Testis (tissue), 3 donors: ENCODE results near the gene FYB1. TPM values are rescaled to one million over a fixed set of nuclear protein-coding genes. Genes with fewer than 3 reads are reported as not detected.

Experiments
- DNase-seq: peaks from one replicate; pipeline ENCODE4 v3.0.0-alpha.2; 2019
- H3K27ac ChIP-seq, 2 donors: fragments of 200-600 bp; sonication (generic); one replicate each; pipeline ENCODE4 v1.5.1; 2019
- H3K27me3 ChIP-seq: fragments of 200-600 bp; sonication (generic); one replicate; pipeline ENCODE4 v1.5.1; 2019
- H3K36me3 ChIP-seq: fragments of 200-600 bp; sonication (generic); one replicate; pipeline ENCODE4 v1.5.1; 2017; ENCODE audit warnings: low read depth; ENCODE audit errors: missing control alignments
- H3K4me1 ChIP-seq: fragments of 200-600 bp; sonication (generic); one replicate; pipeline ENCODE4 v1.5.1; 2019
- H3K4me3 ChIP-seq, 2 donors: fragments of 200-600 bp; sonication (generic); one replicate each; pipeline ENCODE4 v1.5.1; 2017 to 2019
- H3K9me3 ChIP-seq: fragments of 200-600 bp; sonication (generic); one replicate; pipeline ENCODE4 v1.5.1; 2017
- CTCF ChIP-seq, 3 experiments: fragments of 450-650 bp in 2 of 3; fragments of 200-600 bp in 1 of 3; sonication (generic) in 1 of 3; IDR thresholded peaks; one replicate each; pipeline ENCODE4 v1.5.1; 2016 to 2019; ENCODE audit warnings: antibody characterized with exemption in 3 of 3, mild to moderate bottlenecking in 2 of 3, moderate library complexity in 1 of 3
- POLR2A ChIP-seq: fragments of 450-650 bp; IDR thresholded peaks from one replicate; pipeline ENCODE4 v1.6.1; 2017; ENCODE audit warnings: antibody characterized with exemption, mild to moderate bottlenecking, moderate library complexity
- WGBS, 2 donors: methylation state at CpG; one replicate each; pipeline ENCODE4 v1.1.5; 2018; 5-methylcytosine and 5-hydroxymethylcytosine counted together
- intact Hi-C: fragments of 100-400 bp; cut with DNase I; formaldehyde crosslinking; loops from one replicate; pipeline ENCODE4 v1.15.1; 2023; ENCODE audit warnings: low total_unique reads
- polyA plus RNA-seq: library from polyadenylated mRNA; stranded (reverse); fragments of 350-450 nt; fragmentation: Illumina TruSeq; extraction: RNeasy Lipid Tissue Mini Kit (QIAGEN cat#74804); gene quantifications from one replicate; pipeline ENCODE4 v1.2.3, GENCODE V29; 2014; ENCODE audit warnings: low read depth, low replicate concordance; ENCODE audit not compliant: insufficient read depth
- total RNA-seq, 2 donors: library from RNA; depleted of rRNA; stranded (reverse); fragments of >200 nt; gene quantifications; one replicate each; pipeline ENCODE4 v1.2.3, GENCODE V29; 2016

FYB1 gene
- total and polyA plus RNA-seq, 3 donors from 2014 or later, result 2.5 to 8.6 (median 6.0) TPM

- DNase-seq, result no peak
- WGBS, 2 donors, result 79 to 88% methylated on average over 3 of the region's 3 CpGs
- intact Hi-C loops, result no loop called here
- H3K27ac ChIP-seq, result no peak overlapping the region
- no peak overlapping the region for H3K4me3 ChIP-seq
- H3K27me3 ChIP-seq, result no peaks in the 10 kb centered on the region
- no peak for TF ChIP-seq POLR2A
- H3K36me3 ChIP-seq, result no peaks in the 10 kb centered on the region
- no peaks in the 10 kb centered on the region for H3K9me3 ChIP-seq
- H3K4me1 ChIP-seq, result no peaks in the 10 kb centered on the region
These were observed 41.2 kb downstream of the FYB1 start for GRCh38 chr5:39178171-39178570.

- intact Hi-C loops, result no loop called here
- no peak for DNase-seq
- WGBS, 2 donors, result 70 to 73% methylated on average over 3 of the region's 3 CpGs
- no peaks in the 10 kb centered on the region for H3K27me3 ChIP-seq
- no peaks in the 10 kb centered on the region for H3K36me3 ChIP-seq
- no peak overlapping the region for H3K4me3 ChIP-seq
- H3K4me1 ChIP-seq, result no peaks in the 10 kb centered on the region
- TF ChIP-seq CTCF (IDR thresholded peaks at IDR 0.05) (no peak), POLR2A (no peak)
- no peaks in the 10 kb centered on the region for H3K9me3 ChIP-seq
- no peak overlapping the region for H3K27ac ChIP-seq
These were observed 41.8 kb downstream of the FYB1 start for GRCh38 chr5:39177631-39177964.

GRCh38 chr5:39176759-39177630 is 42.4 kb downstream of the FYB1 start:
- WGBS, 2 donors, result 83 to 85% methylated on average over 3 of the region's 3 CpGs
- no peak overlapping the region for H3K27ac ChIP-seq
- H3K4me1 ChIP-seq, result no peaks in the 10 kb centered on the region
- TF ChIP-seq POLR2A (no peak), CTCF (IDR thresholded peaks at IDR 0.05) (no peak)
- no peak for DNase-seq
- no peaks in the 10 kb centered on the region for H3K9me3 ChIP-seq
- H3K36me3 ChIP-seq, result no peaks in the 10 kb centered on the region
- H3K27me3 ChIP-seq, result no peaks in the 10 kb centered on the region
- intact Hi-C loops, result no loop called here
- H3K4me3 ChIP-seq, result no peak overlapping the region

- H3K27ac ChIP-seq, result no peak overlapping the region
- intact Hi-C loops, result no loop called here
- 93 to 94% methylated on average over 5 of the region's 5 CpGs for WGBS, 2 donors
- H3K36me3 ChIP-seq, result no peaks in the 10 kb centered on the region
- TF ChIP-seq POLR2A (no peak), CTCF (IDR thresholded peaks at IDR 0.05) (no peak)
- H3K27me3 ChIP-seq, result no peaks in the 10 kb centered on the region
- H3K9me3 ChIP-seq, result no peaks in the 10 kb centered on the region
- no peak for DNase-seq
- H3K4me1 ChIP-seq, result no peaks in the 10 kb centered on the region
- H3K4me3 ChIP-seq, result no peak overlapping the region
These were observed 43.9 kb downstream of the FYB1 start for GRCh38 chr5:39175273-39175955.

GRCh38 chr5:39173069-39173468 is 46.3 kb downstream of the FYB1 start:
- H3K4me3 ChIP-seq, result no peak overlapping the region
- WGBS, 2 donors, result 94 to 96% methylated on average over 3 of the region's 3 CpGs
- no peaks in the 10 kb centered on the region for H3K27me3 ChIP-seq
- TF ChIP-seq CTCF (IDR thresholded peaks at IDR 0.05) (no peak), POLR2A (no peak)
- H3K27ac ChIP-seq, result no peak overlapping the region
- intact Hi-C loops, result no loop called here
- no peaks in the 10 kb centered on the region for H3K36me3 ChIP-seq
- no peak for DNase-seq
- no peaks in the 10 kb centered on the region for H3K9me3 ChIP-seq
- no peaks in the 10 kb centered on the region for H3K4me1 ChIP-seq
